H4 (cell line): ENCODE results near the gene PEX26. TPM values are rescaled to one million over a fixed set of nuclear protein-coding genes. Genes with fewer than 3 reads are reported as not detected.
"Not testable (repeated sequence)": the region's sequence is repeated elsewhere in the genome, so short reads cannot be mapped to it uniquely, and the experiment has no call there.

Experiments
- DNase-seq: peaks from one replicate; pipeline ENCODE4 v3.0.0-alpha.2; 2015; ENCODE audit warnings: low spot score
- total RNA-seq: library from RNA; depleted of rRNA; stranded (reverse); fragments of >200 nt; shearing (Covaris generic); gene quantifications from 2 replicates; pipeline ENCODE4 v1.2.3, GENCODE V29; 2014

Gene PEX26
- total RNA-seq, 1 experiment from 2014 or later, result 8.5 TPM

DNA sequence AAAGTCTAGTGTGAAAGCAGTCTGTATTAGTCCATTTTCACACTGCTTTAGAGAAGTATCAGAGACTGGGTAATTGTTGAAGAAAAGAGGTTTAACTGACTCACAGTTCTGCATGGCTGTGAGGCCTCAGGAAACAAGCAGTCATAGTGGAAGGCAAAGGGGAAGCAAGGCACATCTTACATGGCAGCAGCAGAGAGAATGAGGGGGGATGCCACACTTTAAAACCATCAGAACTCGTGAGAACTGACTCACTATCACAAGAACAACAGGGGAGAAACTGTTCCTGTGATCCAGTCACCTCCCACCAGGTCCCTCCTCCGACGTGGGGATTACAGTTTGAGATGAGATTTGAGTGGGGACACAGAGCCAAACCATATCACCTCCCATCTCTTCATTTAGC is 19.0 kb downstream of the PEX26 start:
- DNase-seq, result no peak

DNA sequence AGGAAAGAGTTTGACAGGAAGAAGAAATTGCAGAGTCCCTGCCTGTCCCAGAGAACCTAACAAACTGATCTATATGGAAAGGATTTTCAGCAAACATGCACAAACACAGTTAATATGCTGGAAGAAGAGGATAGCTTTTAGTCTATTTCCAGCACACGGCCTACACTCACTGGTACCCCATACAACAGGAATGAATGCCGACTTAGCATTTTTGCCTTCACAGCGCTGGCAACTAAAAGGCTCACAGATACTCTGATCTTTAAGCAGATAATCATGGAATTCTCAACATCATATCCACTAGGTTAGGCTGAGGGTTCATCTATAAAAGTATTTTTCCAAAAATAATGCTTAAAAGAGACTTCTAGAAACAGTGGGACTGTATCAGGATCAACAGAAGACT is 23.0 kb downstream of the PEX26 start:
- no peak for DNase-seq

DNA sequence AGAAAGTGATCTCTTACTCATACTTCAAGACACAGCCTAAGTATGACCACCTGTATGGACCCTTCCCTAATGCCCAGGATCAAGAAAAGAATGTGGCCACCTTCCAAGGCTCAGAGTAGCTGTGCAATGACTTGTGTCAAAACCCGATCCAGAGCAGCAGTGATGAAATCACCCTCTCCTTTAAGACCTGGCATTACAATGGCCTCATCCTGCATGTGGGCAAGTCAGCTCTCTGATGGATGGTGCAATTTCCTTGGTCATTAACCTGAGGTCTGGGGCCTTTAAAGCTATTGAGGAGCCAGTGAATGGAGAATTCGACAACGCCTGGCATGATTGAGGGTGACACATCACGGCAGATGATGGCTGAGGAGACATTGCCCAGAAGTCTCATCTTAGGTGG is 23.7 kb downstream of the PEX26 start:
- DNase-seq, result no peak

GRCh38 chr22:18103527-18104269 is 25.9 kb downstream of the PEX26 start:
- no peak for DNase-seq

GRCh38 chr22:18104566-18104965 is 26.8 kb downstream of the PEX26 start:
- DNase-seq, result peak; percentile 13

DNA sequence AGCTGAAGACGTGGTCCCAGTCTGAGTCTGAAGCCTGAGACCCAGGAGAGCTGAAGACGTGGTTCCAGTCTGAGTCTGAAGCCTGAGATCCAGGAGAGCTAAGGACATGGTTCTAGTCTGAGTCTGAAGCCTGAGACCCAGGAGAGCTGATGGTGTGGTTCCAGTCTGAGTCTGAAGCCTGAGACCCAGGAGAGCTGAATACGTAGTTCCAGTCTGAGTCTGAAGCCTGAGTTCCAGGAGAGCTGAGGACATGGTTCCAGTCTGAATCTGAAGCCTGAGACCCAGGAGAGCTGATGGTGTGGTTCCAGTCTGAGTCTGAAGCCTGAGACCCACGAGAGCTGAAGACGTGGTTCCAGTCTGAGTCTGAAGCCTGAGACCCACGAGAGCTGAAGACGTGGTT is 28.2 kb downstream of the PEX26 start:
- not testable (repeated sequence) for DNase-seq

- not testable (repeated sequence) for DNase-seq
Observed at GRCh38 chr22:18106550-18107341, 29.0 kb downstream of the PEX26 start.

GRCh38 chr22:18108187-18108586 is 30.4 kb downstream of the PEX26 start:
- no peak for DNase-seq

- no peak for DNase-seq
Observed at GRCh38 chr22:18109410-18110193, 31.8 kb downstream of the PEX26 start.

GRCh38 chr22:18110194-18110953 is 32.6 kb downstream of the PEX26 start, which contains the start of gene TUBA8:
Gene TUBA8 (plus strand): TSS chr22:18110809. CDS start chr22:18110866, 57 bp downstream.
- no peak for DNase-seq

GRCh38 chr22:18110954-18111758 is 33.4 kb downstream of the PEX26 start:
- no peak for DNase-seq

DNA sequence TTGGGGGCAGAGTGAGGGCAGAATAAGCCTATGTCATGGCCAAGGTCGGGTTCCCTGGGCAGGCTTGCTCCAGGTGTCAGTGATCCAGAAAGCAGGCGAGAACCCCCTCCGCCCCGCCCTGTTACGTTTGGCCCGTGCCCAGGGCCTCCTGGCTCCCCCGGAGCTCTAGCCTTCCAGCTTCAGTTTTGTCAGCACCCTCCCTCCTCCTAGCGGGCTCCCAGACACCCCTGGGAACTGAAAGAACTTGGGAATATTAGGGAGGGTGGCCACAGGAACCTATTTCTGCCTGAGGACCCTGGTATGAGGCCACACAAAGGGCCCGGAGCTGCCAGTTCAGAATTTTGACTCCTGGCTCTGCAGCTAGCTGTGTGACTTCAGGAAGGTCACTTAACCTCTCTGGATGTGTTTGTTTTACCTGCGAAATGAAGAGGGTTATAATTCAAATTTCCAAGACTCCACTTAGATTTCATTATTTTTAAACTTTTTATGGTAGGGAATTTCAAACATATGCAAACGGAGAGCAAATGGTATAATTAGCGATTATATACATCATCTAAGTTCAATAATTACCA is 34.1 kb downstream of the PEX26 start:
- DNase-seq, result no peak

DNA sequence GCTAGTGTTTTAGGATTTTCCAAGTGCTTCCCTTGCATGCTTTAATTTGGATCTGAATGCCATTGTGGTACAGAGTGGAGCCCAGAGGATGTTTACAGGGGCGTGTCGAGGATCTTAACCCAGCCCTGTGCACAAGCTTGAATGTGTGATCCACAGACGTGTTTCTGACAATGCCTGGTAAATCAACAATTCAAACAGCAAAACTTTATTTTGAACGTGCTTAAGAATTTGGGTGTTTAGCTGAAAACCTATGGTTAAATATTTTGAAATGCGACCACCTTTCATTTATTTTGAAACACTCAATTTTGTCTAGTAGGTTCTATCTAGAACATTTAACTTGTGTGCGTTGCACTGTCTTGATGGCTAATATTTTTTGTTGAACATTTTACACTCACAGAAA is 34.6 kb downstream of the PEX26 start:
- no peak for DNase-seq

- DNase-seq, result no peak
Observed at GRCh38 chr22:18113680-18114394, 36.0 kb downstream of the PEX26 start.

- DNase-seq, result no peak
Observed at GRCh38 chr22:18114495-18114894, 36.7 kb downstream of the PEX26 start.

- no peak for DNase-seq
Observed at GRCh38 chr22:18114976-18115652, 37.3 kb downstream of the PEX26 start.

DNA sequence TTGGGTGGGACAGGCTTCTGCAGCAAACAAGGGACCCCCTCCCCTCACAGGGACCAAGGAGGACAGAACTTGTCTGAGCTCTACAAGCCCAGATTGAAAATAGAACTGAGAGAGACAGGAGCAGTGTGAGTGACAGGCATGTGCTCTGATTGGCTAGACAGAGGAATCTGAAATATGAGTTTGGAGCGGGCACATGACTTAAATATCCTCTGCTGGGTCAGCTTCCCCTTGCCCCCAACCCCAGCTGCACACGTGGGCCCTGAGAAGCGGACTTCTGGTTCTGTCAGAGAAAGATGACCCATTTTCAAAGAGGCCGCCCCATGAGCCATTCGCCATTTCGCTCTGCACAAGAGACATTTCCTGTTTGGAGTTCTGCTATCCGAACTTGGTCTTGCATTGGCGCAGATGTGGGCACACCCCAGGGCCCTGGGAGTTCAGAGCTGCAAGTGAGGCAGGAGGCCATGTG is 38.1 kb downstream of the PEX26 start:
- no peak for DNase-seq

GRCh38 chr22:18116634-18117033 is 38.8 kb downstream of the PEX26 start:
- DNase-seq, result no peak

GRCh38 chr22:18118345-18118915 is 40.6 kb downstream of the PEX26 start:
- DNase-seq, result no peak
